Activated CD4-positive, CD25-positive, alpha-beta regulatory T cell (primary cell): ENCODE measurements around the gene TBC1D25.
"Not testable (repeated sequence)": the region's sequence is repeated elsewhere in the genome, so short reads cannot be mapped to it uniquely, and the experiment has no call there.

Experiments used
- DNase-seq, 4 experiments: peaks; one replicate each; lab custom pipeline; 2025; lab: John Stamatoyannopoulos, UW

Gene TBC1D25

DNA sequence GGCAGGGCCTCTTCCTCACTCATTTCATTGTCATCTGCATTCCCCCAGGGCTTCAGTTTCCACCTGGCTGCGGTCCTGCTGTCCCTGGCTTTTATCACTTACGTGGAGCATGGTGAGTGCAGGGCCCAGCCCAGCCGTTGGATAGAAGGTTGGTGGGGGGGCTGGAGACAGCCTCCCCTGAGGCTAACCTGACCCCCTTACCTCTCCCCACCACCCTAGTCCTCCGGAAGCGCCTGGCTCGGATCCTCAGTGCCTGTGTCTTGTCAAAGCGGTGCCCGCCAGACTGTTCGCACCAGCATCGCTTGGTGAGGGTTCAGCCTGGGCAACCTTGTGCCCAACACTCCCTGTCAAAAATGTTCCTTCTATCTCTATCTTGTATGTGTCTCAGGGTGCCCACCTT, 23.7 kb upstream of the TBC1D25 start:
- DNase-seq = no peak

DNA sequence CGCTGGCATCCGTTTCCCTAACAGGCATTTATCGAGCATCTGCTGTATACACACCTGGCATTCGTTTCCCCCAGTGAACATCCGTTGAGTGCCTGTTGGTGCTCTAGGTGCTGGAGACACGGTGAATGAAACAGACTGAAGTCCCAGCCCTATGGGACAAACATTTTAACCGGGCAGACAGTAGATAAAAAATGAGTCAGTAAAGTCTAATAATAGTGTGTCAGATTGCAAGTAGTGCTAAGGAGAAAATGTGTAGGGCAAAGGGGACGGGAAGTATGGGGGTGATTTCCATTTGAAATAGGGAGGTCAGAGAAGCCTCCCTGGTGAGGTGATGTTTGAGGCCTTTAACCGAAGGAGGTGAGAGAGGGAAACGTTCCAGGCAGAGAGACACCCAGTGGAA, 23.2 kb upstream of the TBC1D25 start:
- DNase-seq = no peak

DNA sequence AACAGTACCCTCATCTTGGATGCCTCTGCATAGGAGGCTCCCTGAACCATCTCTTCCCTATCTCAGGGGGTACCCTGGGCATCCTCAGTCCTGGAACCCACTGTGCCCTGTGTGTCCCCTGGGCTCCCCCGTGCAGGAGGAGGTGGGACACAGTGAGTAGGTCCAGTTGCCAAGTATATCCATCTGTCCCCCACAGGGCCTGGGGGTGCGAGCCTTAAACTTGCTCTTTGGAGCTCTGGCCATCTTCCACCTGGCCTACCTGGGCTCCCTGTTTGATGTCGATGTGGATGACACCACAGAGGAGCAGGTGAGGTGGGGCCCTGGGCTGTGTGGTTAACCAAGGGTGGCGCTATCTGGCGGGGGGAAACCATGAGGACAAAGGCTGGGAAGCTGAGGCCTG, 22.5 kb upstream of the TBC1D25 start:
- DNase-seq = no peak

DNA sequence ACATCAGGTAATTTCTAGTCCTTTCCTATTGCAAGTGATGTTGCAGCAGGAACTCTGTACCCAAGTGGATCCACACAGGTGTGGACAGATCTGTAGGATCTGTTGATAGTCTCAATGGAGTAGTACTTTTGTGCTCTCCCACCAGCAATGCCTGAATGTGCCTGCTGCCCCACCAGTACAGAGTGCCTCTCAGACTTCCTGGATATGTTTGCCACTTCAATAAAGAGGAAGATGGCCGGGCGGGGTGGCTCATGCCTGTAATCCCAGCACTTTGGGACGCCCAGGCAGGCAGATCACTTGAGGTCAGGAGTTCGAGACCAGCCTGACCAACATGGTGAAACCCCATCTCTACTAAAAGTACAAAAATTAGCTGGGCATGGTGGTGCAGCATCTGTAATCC, 20.0 kb upstream of the TBC1D25 start:
- DNase-seq = not testable (repeated sequence)

DNA sequence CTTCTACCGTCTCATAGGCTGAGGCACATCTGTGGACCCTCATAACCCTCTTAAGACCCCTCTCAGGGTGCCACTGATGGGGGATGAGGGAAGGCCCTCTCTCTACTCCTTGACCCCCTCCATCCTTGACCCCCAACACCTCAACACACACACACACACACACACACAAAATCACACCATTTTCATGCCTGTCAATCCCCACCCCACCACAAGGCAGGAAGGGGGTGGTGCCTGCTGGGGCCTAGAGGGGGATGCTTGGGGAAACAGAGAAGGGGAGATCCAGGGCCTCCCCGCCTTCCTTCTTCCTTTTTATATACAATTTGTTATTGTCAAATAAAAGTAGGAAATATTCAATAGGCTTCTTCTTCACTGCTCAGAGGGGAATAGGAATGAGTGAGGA, 19.1 kb upstream of the TBC1D25 start:
- DNase-seq = no peak

DNA sequence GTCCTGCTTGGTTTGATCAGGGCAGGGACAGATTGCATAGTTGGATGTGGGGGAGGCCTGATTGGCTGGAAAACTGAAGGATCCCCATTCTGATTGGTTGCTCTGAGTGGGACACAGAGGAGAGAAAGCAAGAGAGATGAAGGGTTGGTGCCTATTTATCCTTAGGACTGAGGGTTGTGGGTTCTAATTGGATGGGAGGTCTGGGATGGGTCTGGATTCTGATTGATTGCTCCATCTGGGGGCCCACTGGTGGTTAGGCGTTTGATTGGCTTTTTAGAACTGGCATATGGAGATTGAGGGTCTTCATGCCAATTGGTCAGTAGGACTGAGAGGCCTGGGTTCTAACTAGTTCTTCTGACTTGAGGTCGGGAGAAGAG, 18.6 kb upstream of the TBC1D25 start:
- no peak for DNase-seq

DNA sequence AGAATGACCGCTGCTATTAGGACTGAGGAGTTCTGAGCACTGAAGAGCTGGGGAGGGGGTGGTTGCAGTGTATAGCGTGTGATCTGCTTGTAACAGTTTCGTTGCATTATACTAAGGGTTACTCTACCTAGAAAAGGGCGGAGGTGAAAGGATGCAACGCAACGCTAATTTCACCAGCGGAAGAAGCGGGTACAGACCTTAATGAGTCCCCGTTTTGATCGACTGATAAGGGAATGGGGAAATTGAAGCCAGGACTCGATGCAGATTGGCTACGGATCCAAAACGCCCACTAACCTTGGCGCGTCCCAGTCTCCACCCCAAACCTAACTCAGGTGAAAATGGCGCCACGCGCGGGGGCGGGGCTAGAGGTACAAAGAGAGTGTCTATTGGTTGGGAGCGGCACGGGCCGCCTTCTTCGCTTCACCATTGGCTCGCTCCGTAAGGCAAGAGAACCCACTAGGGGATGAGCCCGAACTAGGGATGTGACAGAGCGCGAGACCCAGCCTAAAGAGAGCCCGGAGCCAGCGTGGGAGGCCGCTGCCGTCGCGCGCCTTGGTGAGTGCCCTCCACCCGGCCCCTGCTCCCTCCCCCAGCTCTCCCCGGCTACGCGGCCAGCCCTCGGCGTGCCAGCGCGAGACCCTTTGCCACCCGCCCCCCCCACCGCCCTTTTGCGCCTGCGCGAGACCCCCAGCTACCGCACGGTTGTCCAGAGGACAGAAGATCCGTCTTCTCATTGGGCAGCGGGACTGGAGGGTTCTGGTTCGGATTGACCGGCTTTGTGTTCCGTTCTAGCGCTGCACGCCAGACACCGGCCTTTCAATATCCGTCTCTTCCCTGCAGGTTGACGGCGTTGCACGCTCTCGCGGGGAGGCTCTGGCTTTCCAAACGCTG, 17.9 kb upstream of the TBC1D25 start, which contains the start of gene EBP:
Gene EBP, plus strand, starts transcription at position 456 of the 891 bp plus-strand sequence. CDS start 1,964 bp downstream, outside the sequence.
- peak; percentile 65 to 86 (median 85) for DNase-seq

DNA sequence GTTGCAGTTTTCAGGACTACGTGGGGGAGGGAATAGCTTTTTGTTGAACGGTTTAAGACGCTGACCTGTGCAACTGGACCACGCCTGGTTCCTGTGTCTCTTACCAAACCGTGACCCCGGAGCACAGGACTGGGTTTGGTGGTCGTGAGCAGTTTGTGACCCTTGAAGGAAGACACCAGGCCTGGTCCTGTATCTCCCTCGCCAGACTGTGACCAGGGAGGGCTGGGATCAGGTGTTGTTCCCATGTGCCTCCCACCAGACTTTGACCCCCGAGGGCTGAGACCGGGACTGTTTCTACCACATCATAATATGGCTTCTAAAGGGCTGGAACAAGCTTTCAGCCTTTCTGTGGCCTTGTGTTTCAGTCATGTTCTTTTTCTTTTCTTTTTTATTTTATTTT, 17.2 kb upstream of the TBC1D25 start:
- DNase-seq = no peak

DNA sequence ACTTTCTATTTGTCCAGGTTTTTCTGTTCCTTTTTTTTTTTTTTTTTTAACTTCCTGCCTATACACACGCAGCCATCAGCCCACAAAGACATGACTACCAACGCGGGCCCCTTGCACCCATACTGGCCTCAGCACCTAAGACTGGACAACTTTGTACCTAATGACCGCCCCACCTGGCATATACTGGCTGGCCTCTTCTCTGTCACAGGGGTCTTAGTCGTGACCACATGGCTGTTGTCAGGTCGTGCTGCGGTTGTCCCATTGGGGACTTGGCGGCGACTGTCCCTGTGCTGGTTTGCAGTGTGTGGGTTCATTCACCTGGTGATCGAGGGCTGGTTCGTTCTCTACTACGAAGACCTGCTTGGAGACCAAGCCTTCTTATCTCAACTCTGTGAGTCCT, 15.8 kb upstream of the TBC1D25 start:
- no peak for DNase-seq

DNA sequence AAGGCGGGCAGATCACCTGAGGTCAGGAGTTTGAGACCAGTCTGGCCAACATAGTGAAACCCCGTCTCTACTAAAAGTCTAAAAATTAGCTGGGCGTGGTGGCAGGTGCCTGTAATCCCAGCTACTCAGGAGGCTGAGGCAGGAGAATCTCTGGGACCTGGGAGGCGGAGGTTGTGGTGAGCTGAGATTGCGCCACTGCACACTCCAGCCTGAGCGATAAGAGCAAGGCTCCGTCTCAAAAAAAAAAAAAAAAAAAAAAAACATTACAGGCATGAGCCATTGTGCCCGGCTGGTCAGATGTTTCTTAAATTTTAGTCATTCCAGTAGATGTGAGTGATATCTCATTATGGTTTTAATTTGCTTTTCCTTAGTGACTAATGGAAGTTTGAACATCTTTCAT, 13.7 kb upstream of the TBC1D25 start:
- DNase-seq = not testable (repeated sequence)

DNA sequence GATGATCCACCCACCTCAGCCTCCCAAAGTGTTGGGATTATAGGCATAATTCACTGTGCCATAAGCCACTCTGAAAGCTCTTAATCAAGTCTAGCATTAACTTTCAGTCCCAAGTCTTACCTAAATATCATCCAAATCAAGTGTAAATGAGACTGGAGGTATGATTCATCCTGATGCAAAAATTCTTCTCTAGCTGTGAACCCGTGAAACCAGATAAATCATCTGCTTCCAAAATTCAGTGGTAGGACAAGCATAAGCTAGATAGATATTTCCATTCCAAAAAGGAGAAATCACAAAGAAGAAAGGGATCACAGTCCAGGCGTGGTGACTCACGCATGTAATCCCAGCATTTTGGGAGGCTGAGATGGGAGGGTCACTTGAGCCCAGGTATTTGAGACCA, 8.8 kb upstream of the TBC1D25 start:
- no peak for DNase-seq

DNA sequence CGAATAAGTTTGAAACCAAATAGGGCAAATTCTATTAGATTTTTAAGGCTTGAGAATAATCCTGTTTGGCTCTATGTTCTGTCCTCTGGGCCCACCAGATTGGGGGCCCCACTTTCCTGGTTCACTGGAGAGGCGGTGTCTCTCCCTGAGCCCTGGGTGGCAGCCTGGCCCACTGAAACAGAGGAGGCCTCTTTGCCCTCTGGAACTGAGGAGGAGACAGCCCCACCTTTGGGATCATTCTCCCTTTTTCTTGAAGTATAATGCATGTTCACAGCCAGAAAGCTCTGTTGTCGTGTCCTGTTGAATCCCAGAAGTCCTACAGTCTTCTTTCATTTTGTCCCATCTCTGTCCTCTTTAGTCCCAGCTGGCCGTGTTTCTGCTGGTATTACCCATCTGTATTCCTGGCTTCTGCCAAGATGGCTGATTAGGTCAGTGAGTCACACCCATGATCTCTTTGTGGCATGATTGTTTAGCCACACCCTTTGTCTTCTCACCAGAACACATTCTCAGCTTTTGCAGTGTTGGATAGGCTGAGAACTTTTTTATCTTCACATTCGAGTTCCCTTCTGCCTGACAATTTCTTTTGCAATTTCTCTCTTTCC, 8.1 kb upstream of the TBC1D25 start:
- DNase-seq = no peak

DNA sequence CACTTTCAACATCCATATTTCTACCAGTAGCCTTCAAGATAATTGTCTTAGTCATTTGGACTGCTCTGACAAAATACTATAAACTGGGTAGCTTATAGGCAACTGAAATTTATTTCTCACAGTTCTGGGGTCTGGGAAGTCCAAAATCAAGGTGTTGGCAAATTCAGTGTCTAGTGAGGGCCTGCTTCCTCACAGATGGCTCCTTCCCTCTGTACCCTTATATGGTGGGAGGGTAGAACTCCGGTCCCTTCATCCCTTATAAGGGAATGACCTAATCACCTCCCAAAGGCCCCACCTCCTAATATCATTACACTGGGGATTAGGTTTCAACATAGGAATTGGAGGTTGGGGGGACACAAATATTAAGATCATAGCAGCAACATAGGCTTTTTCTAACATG, 7.4 kb upstream of the TBC1D25 start:
- no peak for DNase-seq

DNA sequence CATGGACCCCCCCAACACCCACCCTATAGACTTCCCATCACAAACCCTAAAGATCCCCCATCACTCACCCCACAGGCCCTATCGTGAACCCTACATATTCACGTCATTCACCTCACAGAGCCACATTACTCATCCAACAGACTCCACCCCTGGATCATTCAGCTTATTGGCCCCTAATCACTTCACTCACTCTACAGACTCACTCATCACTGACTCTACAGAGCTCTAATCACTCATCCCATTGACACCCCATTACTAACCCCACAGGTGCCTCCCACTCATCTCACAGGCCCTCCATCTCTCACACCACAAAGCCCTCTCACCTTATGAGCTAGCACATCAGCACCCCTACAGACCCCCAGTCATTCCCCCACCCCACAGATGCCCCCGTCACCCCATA, 6.3 kb upstream of the TBC1D25 start:
- DNase-seq = no peak

DNA sequence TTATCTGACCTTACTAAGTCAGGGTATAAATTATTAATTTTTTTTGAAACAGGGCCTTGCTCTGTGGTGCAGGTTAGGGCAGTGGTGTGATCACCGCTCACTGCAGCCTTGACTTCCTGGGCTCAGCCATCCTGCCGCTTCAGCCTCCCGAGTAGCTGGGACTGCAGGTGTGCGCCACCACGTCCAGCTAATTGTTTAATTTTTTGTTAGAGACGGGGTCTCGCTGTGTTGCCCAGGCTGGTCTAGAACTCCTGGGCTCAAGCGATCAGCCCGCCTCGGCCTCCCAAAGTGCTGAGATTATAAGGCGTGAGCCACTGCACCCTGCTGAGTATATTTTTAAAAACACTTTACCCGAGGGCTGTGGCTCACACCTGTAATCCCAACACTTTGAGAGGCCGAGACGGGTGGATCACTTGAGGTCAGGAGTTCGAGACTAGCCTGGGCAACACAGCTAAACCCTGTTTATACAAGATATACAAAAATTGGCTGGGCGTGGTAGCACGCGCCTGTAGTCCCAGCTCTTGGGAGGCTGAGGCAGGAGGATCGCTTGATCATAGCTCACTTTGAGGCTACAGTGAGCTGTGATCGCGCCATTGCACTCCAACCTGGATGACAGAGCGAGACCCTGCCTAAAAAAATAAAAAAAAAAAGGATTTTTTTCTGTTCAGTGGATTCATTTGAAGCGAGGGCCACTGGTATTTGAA, 721 bp upstream of the TBC1D25 start:
- DNase-seq = no peak

DNA sequence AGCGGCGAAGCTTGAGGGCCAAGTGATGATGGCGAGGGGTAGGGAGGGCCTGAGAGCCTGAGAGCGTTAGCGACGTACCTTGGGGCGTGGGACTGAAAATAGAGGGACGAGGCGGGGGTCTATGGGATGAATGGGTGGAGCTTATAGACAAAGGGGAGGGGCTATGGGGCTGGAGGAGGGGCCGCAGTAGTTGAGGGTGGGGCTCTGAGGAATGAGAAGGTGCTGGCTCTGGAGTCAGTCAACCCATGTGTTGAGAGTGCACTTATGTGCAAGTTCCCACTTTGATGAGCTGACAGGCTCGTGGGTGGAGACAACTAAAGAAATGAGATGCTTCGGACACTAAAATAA, 488 bp downstream of the TBC1D25 start:
- DNase-seq = peak in 3 of 4 experiments; percentile 4 to 30 (median 26)

DNA sequence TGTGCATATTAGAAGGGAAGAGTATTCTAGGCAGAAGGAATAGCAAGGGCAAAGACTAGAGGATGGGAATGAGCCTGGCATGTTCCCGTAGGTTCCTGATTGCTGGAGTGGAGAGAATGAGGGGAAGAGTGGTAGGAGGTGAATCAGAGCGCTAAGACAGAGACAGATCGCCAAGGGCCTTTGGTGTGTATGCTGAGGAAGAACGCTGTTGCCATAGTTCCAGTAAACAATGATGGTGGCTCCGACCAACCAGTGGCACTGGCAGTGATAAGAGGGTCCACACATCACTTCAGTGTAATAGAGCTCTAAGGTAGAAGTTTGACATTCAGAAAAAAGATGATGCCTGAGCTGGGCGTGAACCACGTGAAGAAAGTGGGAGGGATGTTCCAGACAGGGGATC, 966 bp downstream of the TBC1D25 start:
- no peak for DNase-seq

DNA sequence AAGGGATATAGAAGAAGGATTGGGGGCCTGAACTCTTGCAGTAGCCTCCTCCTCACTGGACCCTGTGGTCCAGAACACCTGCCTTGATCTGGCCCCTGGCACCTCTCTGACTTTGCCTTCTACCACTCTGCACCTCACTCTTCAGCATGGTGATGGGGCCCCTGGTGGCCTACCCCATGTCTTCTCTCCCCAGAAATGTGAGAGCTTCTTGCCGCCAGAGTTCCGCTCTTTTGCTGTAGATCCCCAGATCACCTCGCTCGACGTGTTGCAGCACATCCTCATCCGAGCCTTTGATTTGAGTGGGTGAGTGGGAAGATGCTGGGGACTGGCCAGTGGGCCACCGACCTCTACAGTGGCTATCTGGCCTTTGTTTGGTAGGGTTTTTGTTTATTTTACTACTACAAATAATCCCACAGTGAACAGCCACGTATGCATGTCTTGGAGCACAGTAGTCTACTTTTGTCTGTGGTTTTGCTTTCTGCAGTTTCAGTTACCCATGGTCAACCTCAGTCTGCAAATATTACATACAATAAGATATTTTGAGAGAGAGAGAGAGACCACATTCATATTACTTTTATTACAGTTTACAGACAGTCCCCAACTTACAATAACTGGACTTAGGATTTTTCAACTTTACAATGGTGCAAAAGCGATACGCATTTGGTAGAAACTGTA, 1.8 kb downstream of the TBC1D25 start:
- DNase-seq = no peak

DNA sequence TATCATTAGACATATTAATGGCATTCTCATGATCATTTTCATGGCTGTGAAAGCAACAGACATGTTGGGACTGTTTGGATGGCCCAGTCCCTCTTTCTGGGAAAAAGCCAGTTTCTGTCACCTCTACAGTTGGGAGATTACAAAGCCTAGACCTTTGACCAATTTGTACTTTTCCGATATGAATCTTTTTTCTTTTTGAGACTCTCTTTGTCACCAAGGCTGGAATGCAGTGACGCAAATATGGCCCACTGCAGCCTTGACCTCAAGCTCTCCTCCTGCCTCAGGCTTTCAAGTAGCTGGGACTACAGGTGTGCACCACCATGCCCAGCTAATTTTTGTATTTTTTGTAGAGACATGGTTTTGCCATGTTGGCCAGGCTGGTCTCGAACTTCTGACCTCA, 9.4 kb downstream of the TBC1D25 start:
- no peak for DNase-seq

DNA sequence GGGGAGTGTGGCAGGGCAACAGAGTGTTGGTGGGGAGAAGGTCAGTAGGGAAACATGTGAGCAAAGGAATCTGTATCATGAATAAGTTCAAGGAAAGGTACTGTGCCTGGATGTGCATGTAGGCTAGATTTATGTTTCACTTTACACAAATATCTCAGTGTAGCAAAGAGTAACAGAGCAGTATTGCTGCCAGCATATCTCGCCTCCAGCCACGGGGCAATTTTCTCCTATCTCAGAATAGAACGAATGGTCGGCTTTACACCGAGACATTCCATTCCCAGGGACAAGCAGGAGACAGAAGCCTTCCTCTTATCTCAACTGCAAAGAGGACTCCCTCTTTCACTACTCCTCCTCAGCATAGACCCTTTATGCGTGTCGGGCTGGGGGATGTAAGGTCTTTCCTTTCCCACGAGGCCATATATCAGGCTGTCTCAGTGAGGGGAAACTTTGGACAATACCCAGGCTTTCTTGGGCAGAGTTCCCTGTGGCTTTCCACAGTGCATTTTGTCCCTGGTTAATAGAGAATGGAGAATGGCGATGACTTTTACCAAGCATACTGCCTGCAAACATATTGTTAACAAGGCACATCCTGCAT, 16.3 kb downstream of the TBC1D25 start:
- DNase-seq = not testable (repeated sequence)

DNA sequence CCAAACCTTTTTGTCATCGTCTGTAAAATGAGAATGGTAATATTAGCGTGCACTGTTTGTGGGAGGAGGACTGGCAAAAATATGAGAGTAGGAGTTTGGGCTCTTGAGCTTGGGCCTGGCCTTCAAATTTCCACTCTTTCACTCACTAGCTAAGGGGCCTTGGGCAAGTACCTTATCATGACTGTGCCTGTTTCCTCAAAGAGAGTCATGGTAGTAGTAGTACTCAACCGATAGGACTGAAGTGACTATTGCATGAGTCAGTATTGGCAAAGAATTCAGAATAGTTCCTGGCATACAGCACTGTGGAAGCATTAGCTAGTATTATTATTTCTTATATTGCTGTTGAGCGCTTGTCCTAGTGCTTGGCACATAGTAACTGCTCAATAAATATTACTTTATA, 18.8 kb downstream of the TBC1D25 start:
- DNase-seq = no peak

DNA sequence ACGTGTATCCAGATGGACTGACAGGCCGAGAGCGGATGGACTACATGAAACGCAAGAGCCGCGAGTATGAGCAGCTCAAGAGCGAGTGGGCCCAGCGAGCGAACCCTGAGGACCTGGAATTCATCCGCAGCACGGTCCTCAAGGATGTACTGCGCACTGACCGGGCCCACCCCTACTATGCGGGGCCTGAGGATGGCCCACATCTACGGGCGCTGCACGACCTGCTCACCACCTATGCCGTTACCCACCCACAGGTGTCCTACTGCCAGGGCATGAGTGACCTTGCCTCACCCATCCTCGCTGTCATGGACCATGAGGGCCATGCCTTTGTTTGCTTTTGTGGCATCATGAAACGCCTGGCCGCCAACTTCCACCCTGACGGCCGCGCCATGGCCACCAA, 20.1 kb downstream of the TBC1D25 start:
- no peak for DNase-seq
